Measurements from ENCODE around the gene TCF4. TPM values are rescaled to one million over a fixed set of nuclear protein-coding genes. Genes with fewer than 3 reads are reported as not detected.

The TCF4 gene
- total and polyA plus RNA-seq, 5 experiments from 2014 or later: 0.39 to 8.9 (median 1.1) TPM

DNA sequence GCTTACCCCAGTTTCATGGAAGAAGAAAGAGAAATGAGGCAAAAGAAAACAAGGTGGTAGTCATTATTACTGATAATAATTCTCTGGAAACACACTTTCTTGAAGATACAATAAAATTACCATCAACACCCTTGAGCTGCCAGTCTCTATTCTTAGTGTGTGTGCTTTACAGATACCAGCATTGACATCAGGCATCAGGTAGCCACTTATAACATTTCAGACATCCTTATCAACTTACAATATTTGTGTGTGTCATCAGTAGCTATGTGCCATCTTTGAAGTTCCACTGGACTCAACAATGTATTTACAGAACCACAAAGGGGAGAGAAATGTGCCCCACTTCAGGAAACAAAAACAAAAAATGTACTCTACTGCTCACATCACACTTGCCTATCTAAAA lies 62.1 kb downstream of the TCF4 start:
- ATAC-seq (no peak), DNase-seq (no peak)
- H3K27ac Mint-ChIP-seq: no peak overlapping the region
- H3K36me3 Mint-ChIP-seq: no peaks in the 10 kb centered on the region
- H3K4me3 Mint-ChIP-seq: no peak overlapping the region
- H3K27me3 Mint-ChIP-seq: peaks cover 0 to 7% (median 0%) of the 10 kb centered on the region in 5 donors
- H3K9me3 Mint-ChIP-seq: peaks cover 0 to 2% (median 0%) of the 10 kb centered on the region in 9 donors
- POLR2A ChIA-PET: no interaction called here
- no peaks in the 10 kb centered on the region for H3K4me1 Mint-ChIP-seq

DNA sequence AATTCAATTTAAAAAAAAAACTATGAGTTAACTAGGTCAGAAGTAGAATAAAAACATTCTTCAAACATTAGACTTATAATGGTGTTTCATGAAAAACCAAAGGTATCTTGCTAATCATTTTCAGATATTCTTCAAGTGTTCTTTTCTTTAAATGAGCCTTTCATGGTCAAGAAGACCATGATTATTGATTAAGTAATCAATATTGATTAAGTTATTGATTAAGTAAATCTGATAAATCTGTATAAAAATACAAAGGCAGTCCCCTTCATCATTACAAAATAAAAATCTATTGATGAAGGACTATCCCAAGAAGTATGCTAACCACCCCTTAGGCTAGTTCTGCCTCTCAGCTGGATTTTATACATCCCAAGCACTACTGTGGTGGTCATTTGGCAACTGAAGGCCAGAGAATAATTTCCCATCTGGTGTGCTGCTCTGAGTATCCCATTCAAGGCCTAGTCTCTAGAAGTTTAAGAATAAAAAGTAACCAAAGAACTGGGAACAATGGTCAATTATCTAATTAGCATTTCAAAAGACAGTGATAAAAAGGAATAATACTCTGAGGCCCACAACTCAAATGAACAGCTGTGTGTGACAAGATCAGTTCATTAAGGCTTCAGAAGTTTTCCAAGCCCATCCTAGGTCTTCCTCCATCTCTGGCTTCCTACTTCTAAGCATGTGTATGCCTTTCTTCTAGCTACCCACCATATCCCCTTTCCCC lies 63.5 kb downstream of the TCF4 start:
- Mint-ChIP-seq H3K9me3 (peaks cover 0 to 2% (median 0%) of the 10 kb centered on the region in 9 donors), H3K27me3 (peaks cover 0 to 7% (median 0%) of the 10 kb centered on the region in 5 donors), H3K4me3 (no peak overlapping the region), H3K36me3 (no peaks in the 10 kb centered on the region), H3K27ac (no peak overlapping the region), H3K4me1 (no peaks in the 10 kb centered on the region)
- POLR2A ChIA-PET: interaction anchor here (0.6 kb wide), 1 partner anchor 129 kb away, joined by 3 read pairs; no protein-coding TSS in a partner anchor
- no peak for DNase-seq
- ATAC-seq: no peak

DNA sequence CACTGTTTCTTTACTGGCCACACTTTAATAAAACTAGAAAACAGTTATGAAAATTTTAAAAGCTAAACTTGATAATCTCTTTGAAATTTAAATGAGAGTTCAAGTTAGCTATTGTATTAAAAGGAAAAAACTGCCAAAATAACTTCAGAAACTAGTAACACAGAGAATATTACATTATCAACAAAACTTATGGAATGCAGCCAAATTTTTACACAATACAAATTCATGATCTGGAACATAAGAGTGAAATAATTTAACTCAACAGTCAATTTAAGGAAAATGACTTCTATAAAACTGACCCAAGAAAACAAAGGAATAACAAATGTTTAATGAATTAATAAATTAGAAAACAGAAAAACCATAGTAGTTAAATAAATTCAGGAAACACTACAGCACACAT lies 65.0 kb downstream of the TCF4 start:
- no peak overlapping the region for H3K4me3 Mint-ChIP-seq
- no peak for DNase-seq
- no peak for ATAC-seq
- POLR2A ChIA-PET: no interaction called here
- peaks cover 0 to 2% (median 0%) of the 10 kb centered on the region in 9 donors for H3K9me3 Mint-ChIP-seq
- H3K27me3 Mint-ChIP-seq: peaks cover 0 to 7% (median 0%) of the 10 kb centered on the region in 5 donors
- no peaks in the 10 kb centered on the region for H3K36me3 Mint-ChIP-seq
- no peaks in the 10 kb centered on the region for H3K4me1 Mint-ChIP-seq
- H3K27ac Mint-ChIP-seq: no peak overlapping the region

DNA sequence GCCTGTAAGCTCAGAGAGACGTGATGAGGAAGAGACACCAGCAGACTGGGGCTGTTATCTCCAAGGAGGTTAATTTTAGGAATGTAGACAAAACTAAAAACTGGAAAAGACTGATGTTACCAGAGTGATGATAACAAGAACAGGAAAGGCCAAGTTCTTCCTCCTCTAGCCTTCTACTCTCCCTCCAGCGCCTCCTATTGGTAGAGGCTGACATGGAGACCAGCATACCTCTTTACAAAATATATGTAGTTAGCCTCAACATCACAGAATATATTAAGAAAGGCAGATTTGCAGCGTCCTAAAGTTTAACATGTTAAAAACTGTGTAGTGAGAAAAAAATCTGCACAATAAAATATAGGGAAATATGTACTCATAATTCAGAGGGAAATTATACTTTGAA lies 66.0 kb downstream of the TCF4 start:
- Mint-ChIP-seq H3K27me3 (peaks cover 0 to 3% (median 0%) of the 10 kb centered on the region in 5 donors), H3K36me3 (no peaks in the 10 kb centered on the region), H3K27ac (no peak overlapping the region), H3K4me3 (no peak overlapping the region), H3K4me1 (no peaks in the 10 kb centered on the region), H3K9me3 (peaks cover 0 to 2% (median 0%) of the 10 kb centered on the region in 9 donors)
- ATAC-seq (no peak), DNase-seq (no peak)
- POLR2A ChIA-PET: no interaction called here

DNA sequence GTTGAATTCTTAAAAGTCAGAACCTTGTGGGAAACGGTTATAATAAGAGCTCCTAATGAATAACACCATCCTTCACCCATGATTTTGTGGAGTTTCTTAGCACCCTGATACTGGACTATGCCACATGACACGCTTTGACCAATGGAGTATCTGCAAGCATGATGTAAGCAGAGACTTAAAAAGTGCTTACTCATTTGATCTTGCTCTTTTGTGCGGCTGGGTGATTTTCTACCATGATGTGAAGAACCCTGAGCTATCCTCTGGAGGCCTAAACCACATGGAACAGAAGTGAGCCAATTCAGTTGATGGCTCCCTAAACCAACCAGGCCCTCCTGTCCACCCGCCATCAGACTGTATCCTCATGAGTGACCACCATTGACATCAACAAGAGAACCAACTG lies 70.9 kb downstream of the TCF4 start:
- no peak for ATAC-seq
- no peaks in the 10 kb centered on the region for H3K36me3 Mint-ChIP-seq
- POLR2A ChIA-PET: no interaction called here

DNA sequence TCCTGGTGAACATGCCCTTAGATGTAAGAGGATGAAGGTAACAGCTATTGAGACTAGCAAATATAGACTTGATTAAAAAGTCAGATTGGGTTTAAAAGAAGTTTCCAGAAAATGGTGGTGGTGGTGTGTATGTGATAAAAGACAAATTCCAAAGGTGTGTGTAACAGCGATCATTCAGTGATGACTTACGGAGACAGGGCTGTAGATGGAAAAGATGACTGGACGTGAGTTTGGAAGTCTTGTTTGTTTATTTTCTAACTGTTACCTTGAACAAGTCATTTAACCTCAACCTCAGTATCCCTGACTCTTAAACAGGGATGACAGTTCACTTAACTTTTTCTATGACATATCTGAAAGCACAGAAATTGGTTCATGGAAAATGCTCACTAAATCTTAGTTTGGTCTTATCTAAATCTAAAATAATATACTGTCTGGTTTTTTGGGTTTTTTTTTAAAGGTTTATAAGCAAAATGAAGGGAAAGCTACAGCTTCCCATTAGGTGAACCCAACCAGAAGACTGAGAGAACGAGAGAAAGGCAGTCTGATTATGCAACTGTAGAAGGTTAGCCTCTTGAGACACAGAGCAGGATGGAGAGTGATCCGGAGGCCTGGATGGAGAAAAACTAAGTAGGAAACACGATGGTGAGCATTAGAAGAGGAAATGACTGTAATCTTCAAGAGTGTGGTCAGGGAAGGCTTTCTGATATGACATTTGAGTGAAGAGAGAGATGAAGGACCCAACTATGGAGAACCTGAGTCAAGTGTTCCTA lies 71.9 kb downstream of the TCF4 start:
- no peak for DNase-seq
- Mint-ChIP-seq H3K27me3 (no peaks in the 10 kb centered on the region), H3K36me3 (no peaks in the 10 kb centered on the region), H3K4me3 (no peak overlapping the region), H3K9me3 (no peaks in the 10 kb centered on the region), H3K27ac (no peak overlapping the region), H3K4me1 (no peaks in the 10 kb centered on the region)
- POLR2A ChIA-PET: no interaction called here
- ATAC-seq: no peak

More for the DNA sequence above, 70.9 kb downstream of the TCF4 start:
- DNase-seq: no peak
- no peaks in the 10 kb centered on the region for H3K27me3 Mint-ChIP-seq
- no peaks in the 10 kb centered on the region for H3K4me1 Mint-ChIP-seq
- peak overlapping the region in 1 of 10 donors; percentile 22 for H3K27ac Mint-ChIP-seq
- H3K4me3 Mint-ChIP-seq: no peak overlapping the region
- no peaks in the 10 kb centered on the region for H3K9me3 Mint-ChIP-seq

DNA sequence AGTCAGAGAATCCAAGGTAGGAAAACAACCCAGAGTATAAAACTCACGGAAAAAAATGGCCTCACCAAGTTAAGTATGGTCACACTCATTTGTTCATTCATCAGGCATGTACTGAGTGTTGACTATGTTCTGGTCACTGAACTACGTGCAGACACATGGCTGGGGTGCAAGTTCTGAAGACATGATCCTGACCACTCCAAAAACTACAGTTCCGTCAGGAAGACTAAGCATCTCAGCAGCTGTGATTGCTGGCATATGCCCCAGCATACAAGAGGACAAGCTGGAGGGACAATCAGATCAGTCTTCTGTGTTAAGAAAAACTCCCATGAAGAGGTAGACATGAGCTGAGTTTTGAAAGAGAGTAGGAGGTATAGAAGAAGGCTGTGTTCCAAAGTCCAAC lies 72.8 kb downstream of the TCF4 start:
- no peaks in the 10 kb centered on the region for H3K9me3 Mint-ChIP-seq
- no peak overlapping the region for H3K27ac Mint-ChIP-seq
- POLR2A ChIA-PET: no interaction called here
- no peaks in the 10 kb centered on the region for H3K36me3 Mint-ChIP-seq
- no peak for ATAC-seq
- no peak for DNase-seq
- H3K27me3 Mint-ChIP-seq: peaks cover 0 to 2% (median 0%) of the 10 kb centered on the region in 5 donors
- H3K4me1 Mint-ChIP-seq: peaks cover 0 to 1% (median 0%) of the 10 kb centered on the region in 4 donors
- H3K4me3 Mint-ChIP-seq: no peak overlapping the region

DNA sequence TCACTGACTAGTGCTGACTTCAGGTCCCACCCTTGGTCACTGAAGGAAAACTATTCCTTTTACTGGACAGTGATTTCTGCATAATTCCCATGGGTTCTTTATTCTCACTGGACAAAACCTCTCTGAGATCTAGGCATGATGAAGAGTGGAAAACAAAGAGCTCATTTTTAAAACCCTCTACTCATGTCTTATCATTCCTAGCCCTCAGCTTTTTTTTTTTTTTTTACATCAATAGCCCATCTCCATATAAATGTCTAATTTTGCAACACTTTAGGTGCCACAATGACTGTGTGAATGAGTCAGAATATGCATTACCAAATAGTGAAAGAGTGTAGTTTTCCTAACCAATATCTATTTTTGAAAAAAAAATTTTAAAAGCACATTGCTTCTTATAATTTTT lies 74.8 kb downstream of the TCF4 start:
- Mint-ChIP-seq H3K27ac (no peak overlapping the region), H3K4me1 (peaks cover 0 to 6% (median under 1%) of the 10 kb centered on the region in 4 donors), H3K9me3 (no peaks in the 10 kb centered on the region), H3K4me3 (no peak overlapping the region), H3K27me3 (peaks cover 0 to 4% (median 0%) of the 10 kb centered on the region in 5 donors), H3K36me3 (no peaks in the 10 kb centered on the region)
- DNase-seq (no peak), ATAC-seq (no peak)
- POLR2A ChIA-PET: no interaction called here

DNA sequence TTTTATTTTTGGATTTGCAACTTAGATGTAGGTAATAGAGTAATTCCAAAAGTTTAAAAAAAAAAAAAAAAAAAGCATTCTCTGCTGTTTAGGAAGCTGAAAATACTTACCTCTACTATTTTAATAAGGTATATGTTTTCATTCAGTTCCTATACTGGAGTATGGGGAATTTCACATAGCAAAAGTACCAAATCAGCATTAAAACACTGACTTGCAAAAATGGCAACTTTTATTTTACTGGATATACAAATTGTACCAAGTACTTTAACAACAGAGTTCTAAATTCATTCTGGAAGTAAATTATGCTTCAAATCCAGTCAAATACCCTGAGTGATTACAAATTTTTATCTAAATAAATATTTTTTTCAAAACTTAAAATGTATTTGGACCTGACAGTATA lies 76.7 kb downstream of the TCF4 start:
- H3K9me3 Mint-ChIP-seq: no peaks in the 10 kb centered on the region
- H3K27ac Mint-ChIP-seq: peak overlapping the region in 1 of 10 donors; percentile 64
- ATAC-seq: no peak
- H3K27me3 Mint-ChIP-seq: peaks cover 0 to 4% (median 0%) of the 10 kb centered on the region in 5 donors
- no peaks in the 10 kb centered on the region for H3K36me3 Mint-ChIP-seq
- no peak overlapping the region for H3K4me3 Mint-ChIP-seq
- peaks cover 0 to 12% (median under 1%) of the 10 kb centered on the region in 4 donors for H3K4me1 Mint-ChIP-seq
- no peak for DNase-seq
- POLR2A ChIA-PET: no interaction called here

DNA sequence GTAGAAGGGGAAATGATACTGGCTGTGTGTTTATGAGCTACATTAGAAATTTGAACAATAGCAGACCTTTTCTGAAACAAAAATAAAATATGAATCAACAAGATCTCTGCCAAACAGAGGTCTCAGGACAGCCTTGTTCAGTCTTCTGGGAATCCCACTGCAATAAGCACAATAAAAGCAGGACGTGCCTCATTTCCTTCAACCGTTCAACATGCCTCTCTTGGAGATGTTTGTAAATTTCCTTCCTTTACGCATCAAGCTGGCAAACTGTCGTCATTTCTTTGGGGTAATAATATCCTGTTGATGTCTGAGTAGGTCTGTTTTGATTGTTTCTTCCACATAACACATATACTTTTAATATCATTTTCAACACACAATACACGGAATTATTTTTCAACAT lies 77.2 kb downstream of the TCF4 start:
- ATAC-seq (no peak), DNase-seq (peak in 1 of 10 donors; percentile 2)
- H3K27me3 Mint-ChIP-seq: peaks cover 0 to 4% (median 0%) of the 10 kb centered on the region in 5 donors
- POLR2A ChIA-PET: no interaction called here
- peak overlapping the region in 1 of 10 donors; percentile 64 for H3K27ac Mint-ChIP-seq
- peak overlapping the region in 1 of 10 donors; percentile 53 for H3K4me3 Mint-ChIP-seq
- no peaks in the 10 kb centered on the region for H3K36me3 Mint-ChIP-seq
- H3K4me1 Mint-ChIP-seq: peaks cover 0 to 17% (median under 1%) of the 10 kb centered on the region in 4 donors
- H3K9me3 Mint-ChIP-seq: no peaks in the 10 kb centered on the region

DNA sequence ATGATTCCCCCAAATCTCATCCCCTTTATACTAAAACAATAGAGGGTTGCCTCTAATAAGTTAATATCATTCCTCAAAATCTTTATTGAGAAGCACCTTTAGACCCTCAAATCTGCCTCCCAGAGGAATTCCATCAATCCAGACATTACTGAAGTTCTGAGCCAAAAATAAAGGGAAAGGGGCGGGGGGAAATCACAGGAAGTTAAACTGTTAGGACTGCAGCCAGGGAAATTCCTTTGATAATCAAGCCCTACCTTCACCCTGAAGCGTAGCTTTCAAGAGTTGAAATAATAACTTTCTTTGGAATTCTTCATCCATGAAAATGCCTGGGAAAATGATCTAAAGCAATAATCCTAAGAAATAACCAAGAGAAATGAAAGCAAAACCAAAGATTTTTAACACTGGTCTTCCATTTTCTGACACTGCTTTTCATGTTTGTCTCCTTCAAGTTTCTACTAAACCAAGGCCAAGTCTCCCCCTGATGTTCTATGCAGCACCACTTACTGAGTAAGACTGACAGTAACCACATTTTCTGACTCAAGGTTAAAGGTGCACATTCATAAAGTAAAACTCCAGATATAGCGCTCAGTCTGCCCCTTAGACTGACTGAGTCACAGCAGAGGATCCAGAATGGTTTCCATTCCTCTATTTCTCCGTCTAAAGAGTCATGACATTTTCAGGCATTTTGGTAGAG lies 78.2 kb downstream of the TCF4 start:
- Mint-ChIP-seq H3K9me3 (no peaks in the 10 kb centered on the region), H3K27me3 (peaks cover 0 to 4% (median 0%) of the 10 kb centered on the region in 5 donors), H3K36me3 (no peaks in the 10 kb centered on the region), H3K27ac (peak overlapping the region in 1 of 10 donors; percentile 64), H3K4me1 (peaks cover 0 to 18% (median under 1%) of the 10 kb centered on the region in 4 donors), H3K4me3 (peak overlapping the region in 1 of 10 donors; percentile 53)
- ATAC-seq (no peak), DNase-seq (no peak)
- POLR2A ChIA-PET: no interaction called here

DNA sequence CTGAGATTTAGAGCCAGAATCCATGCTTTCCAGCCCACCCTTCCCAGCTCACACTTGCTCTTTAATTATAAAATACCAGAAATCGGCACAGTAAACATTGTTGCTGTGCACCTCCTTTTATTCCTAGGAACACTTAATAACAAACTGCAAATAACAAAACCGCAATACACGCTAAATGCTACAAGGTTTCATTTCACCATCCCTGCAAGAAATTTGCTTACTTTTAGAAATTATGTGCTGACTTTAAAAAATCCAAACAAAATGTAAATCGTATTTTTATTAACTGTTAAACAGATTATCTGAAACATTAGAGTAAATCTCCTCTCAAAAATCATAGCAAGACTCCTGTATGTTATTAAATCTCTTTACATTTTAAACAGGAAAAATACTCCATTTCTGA lies 79.3 kb downstream of the TCF4 start:
- Mint-ChIP-seq H3K4me1 (peaks cover 0 to 18% (median under 1%) of the 10 kb centered on the region in 4 donors), H3K9me3 (no peaks in the 10 kb centered on the region), H3K27me3 (peaks cover 0 to 6% (median 0%) of the 10 kb centered on the region in 5 donors), H3K27ac (no peak overlapping the region), H3K36me3 (no peaks in the 10 kb centered on the region), H3K4me3 (no peak overlapping the region)
- DNase-seq (no peak), ATAC-seq (no peak)
- POLR2A ChIA-PET: no interaction called here

DNA sequence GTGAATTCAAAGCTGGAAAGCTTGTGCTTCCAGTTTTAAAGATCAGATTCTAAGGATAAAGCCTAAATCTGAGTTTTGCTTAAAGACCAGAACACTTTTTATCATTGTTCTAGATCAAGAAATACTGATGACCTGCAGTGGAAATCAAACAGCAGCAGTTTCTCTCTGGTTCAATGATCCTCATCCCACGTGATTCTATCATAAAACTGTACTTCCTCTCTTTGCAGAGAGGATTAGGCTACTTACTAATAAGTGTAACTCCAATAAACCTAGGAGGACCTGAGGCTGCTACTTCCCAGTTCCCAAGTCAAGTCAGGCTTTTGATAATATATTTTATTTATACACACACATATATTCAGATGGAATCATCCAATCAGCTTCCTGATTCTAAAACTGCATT lies 81.9 kb downstream of the TCF4 start:
- DNase-seq (no peak), ATAC-seq (no peak)
- Mint-ChIP-seq H3K9me3 (no peaks in the 10 kb centered on the region), H3K27me3 (peaks cover 0 to 6% (median 0%) of the 10 kb centered on the region in 5 donors), H3K4me1 (peaks cover 0 to 23% (median 2%) of the 10 kb centered on the region in 4 donors), H3K27ac (peak overlapping the region in 1 of 10 donors; percentile 22), H3K36me3 (no peaks in the 10 kb centered on the region), H3K4me3 (no peak overlapping the region)
- POLR2A ChIA-PET: no interaction called here
